Glutamatergic neuron (in vitro differentiated cells): ENCODE data around the gene UBE2G2. TPM values are rescaled to one million over a fixed set of nuclear protein-coding genes. Genes with fewer than 3 reads are reported as not detected.
"Not testable (repeated sequence)": the region's sequence is repeated elsewhere in the genome, so short reads cannot be mapped to it uniquely, and the experiment has no call there.

Source experiments
- DNase-seq: peaks from one replicate; pipeline ENCODE4 v3.0.0; 2022
- H3K27ac Mint-ChIP-seq: one replicate; pipeline ENCODE4 v1.8.0; 2020; ENCODE audit warnings: mild to moderate bottlenecking, mixed read lengths, inconsistent platforms; ENCODE audit not compliant: unreplicated experiment
- H3K27me3 Mint-ChIP-seq: one replicate; pipeline ENCODE4 v1.8.0; 2020; ENCODE audit warnings: mild to moderate bottlenecking, moderate library complexity, mixed read lengths, inconsistent platforms; ENCODE audit not compliant: unreplicated experiment
- H3K36me3 Mint-ChIP-seq: one replicate; pipeline ENCODE4 v1.8.0; 2020; ENCODE audit warnings: mild to moderate bottlenecking, mixed read lengths, inconsistent platforms; ENCODE audit not compliant: unreplicated experiment
- H3K4me1 Mint-ChIP-seq: one replicate; pipeline ENCODE4 v1.8.0; 2020; ENCODE audit warnings: mild to moderate bottlenecking, low read depth, mixed read lengths, inconsistent platforms; ENCODE audit not compliant: unreplicated experiment
- H3K4me3 Mint-ChIP-seq: one replicate; pipeline ENCODE4 v1.8.0; 2020; ENCODE audit warnings: mild to moderate bottlenecking, mixed read lengths, inconsistent platforms; ENCODE audit not compliant: unreplicated experiment
- H3K9me3 Mint-ChIP-seq: one replicate; pipeline ENCODE4 v1.8.0; 2020; ENCODE audit warnings: mild to moderate bottlenecking, moderate library complexity, mixed read lengths, inconsistent platforms; ENCODE audit not compliant: unreplicated experiment
- CTCF ChIP-seq: fragments of 200-600 bp; sonication (generic); IDR thresholded peaks from one replicate; pipeline ENCODE4 v1.5.0; 2021; ENCODE audit not compliant: partially characterized antibody, unreplicated experiment
- total RNA-seq: library from RNA; stranded (reverse); fragmentation: NEBNext Ultra II Directional; extraction: Animal tissue kit (Norgen Biotek cat#: 25700); gene quantifications from one replicate; pipeline ENCODE4 v1.2.1, GENCODE V29; 2021; ENCODE audit not compliant: unreplicated experiment

Gene UBE2G2
- total RNA-seq, 1 donor from 2014 or later, result 77.7 TPM

GRCh38 chr21:44835647-44835973, 34.0 kb upstream of the UBE2G2 start:
- Mint-ChIP-seq H3K36me3 (peaks cover 8% of the 10 kb centered on the region), H3K9me3 (peaks cover 3% of the 10 kb centered on the region), H3K27ac (no peak overlapping the region), H3K4me3 (no peak overlapping the region), H3K4me1 (peaks cover 6% of the 10 kb centered on the region), H3K27me3 (peaks cover 11% of the 10 kb centered on the region)
- DNase-seq, result no peak
- TF ChIP-seq CTCF, result no peak

- peaks cover 8% of the 10 kb centered on the region for H3K36me3 Mint-ChIP-seq
- no peak for DNase-seq
- H3K4me3 Mint-ChIP-seq, result no peak overlapping the region
Observed at GRCh38 chr21:44834951-44835646, 33.5 kb upstream of the UBE2G2 start.

GRCh38 chr21:44834231-44834950, 32.8 kb upstream of the UBE2G2 start:
- H3K9me3 Mint-ChIP-seq, result peaks cover 3% of the 10 kb centered on the region
- H3K27ac Mint-ChIP-seq, result no peak overlapping the region
- DNase-seq, result no peak
- peaks cover 14% of the 10 kb centered on the region for H3K36me3 Mint-ChIP-seq
- H3K4me3 Mint-ChIP-seq, result no peak overlapping the region
- TF ChIP-seq CTCF, result no peak
- H3K4me1 Mint-ChIP-seq, result peaks cover 6% of the 10 kb centered on the region
- H3K27me3 Mint-ChIP-seq, result peaks cover 9% of the 10 kb centered on the region

More at GRCh38 chr21:44834951-44835646, 33.5 kb upstream of the UBE2G2 start:
- Mint-ChIP-seq H3K27ac (peak overlapping the region; percentile 22), H3K27me3 (peaks cover 11% of the 10 kb centered on the region), H3K4me1 (peaks cover 6% of the 10 kb centered on the region), H3K9me3 (peaks cover 3% of the 10 kb centered on the region)
- no peak for TF ChIP-seq CTCF

GRCh38 chr21:44833663-44834062, 32.0 kb upstream of the UBE2G2 start:
- Mint-ChIP-seq H3K9me3 (peaks cover under 1% of the 10 kb centered on the region), H3K4me3 (no peak overlapping the region), H3K27ac (no peak overlapping the region), H3K36me3 (peaks cover 18% of the 10 kb centered on the region), H3K27me3 (peaks cover 9% of the 10 kb centered on the region), H3K4me1 (peaks cover 6% of the 10 kb centered on the region)
- DNase-seq, result no peak
- TF ChIP-seq CTCF, result no peak

- H3K4me1 Mint-ChIP-seq, H3K27ac Mint-ChIP-seq, H3K9me3 Mint-ChIP-seq: not testable (repeated sequence)
Observed at GRCh38 chr21:44832516-44833255, 31.1 kb upstream of the UBE2G2 start.

More at GRCh38 chr21:44832516-44833255, 31.1 kb upstream of the UBE2G2 start:
- DNase-seq, H3K4me3 Mint-ChIP-seq, H3K27me3 Mint-ChIP-seq: not testable (repeated sequence)
- H3K36me3 Mint-ChIP-seq, result peaks cover 28% of the 10 kb centered on the region
